ENCODE results near the gene KXD1. TPM values are rescaled to one million over a fixed set of nuclear protein-coding genes. Genes with fewer than 3 reads are reported as not detected.
A peak's percentile ranks its signal among the peaks of the same experiment; 100 is the strongest.

The KXD1 gene
- polyA plus RNA-seq, 2 of the 4 experiments (the other 2 are of a cell fraction): 62.8 to 83.9 TPM

DNA sequence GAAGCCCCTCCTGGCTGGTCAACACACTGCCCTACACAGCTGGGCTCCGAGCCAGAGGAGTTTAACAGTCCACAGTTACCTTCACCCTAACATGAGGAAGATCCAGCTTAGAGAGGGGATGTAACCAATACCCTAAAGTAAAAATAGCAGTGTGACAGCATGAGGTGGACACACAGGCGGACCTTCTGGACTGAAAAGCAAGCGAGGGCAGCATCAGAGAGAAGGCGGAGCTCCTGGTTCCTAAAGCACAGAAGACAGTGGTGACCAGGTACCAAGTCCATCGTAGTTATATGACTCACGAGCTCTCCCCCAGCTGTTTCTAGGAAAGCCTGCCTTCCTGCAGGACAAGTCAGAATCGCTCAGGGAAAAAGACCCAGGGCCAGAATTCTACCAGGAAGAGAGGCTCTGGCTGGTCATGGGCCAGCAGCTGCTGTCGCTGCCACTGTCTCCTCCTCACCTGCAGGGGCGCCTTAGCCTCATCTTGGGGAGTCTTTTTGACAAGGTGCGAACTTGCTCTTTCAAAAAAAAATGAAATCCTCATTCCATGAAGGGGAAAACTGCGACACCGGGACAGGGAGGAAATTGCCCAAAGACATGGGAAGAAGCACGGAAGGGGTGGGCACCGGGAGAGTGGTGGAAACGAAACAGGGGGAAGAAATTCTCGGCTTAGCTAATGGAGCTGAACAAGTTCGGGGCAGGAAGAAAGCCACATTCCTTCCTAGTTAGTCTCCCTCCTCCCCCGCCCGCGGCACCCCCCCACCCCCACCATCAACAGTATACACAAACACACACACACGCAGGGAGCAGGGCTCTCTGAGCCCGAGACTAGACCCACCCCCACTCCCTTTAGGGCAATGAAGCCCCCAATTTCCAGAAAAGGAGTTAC is 37.5 kb upstream of the KXD1 start:
- 8% methylated on average over 22 of the region's 22 CpGs for WGBS (ENCODE audit: missing lambda C conversion rate)
- ChIA-PET POLR2A (interaction anchor here (0.6 to 2.4 kb wide), 6 partner anchors 24 to 672 kb away, joined by 3 to 10 read pairs (median 4); partner anchors contain the start of genes BORCS8, FKBP8, KXD1 and RFXANK), CTCF (interaction anchor here (0.6 to 4.0 kb wide), 32 partner anchors 8 to 1049 kb away, joined by 3 to 25 read pairs (median 4); partner anchors contain the start of gene REX1BD)
- Histone ChIP-seq H3K27ac (peak overlapping the region; percentile 96 to 97), H3K4me3 (peak overlapping the region; percentile 100), H3K4me2 (peak overlapping the region; percentile 99), H3K9me3 (no peaks in the 10 kb centered on the region), H3K4me1 (peaks cover 18% of the 10 kb centered on the region)
- FAIRE-seq (no peak), DNase-seq (ENCODE audit: low read depth in 1 of 2, low spot score in 1 of 2) (peak; percentile 53 to 80), ATAC-seq (peak; percentile 55 to 57; a peak in 5 of 6 replicates)
- TF ChIP-seq NPAS2 (CRISPR knock-in tag; IDR thresholded peaks at IDR 0.05; ENCODE audit: borderline replicate concordance) (no peak), MAX (IDR thresholded peaks at IDR 0.05) (peak; percentile 57), JUN (IDR thresholded peaks at IDR 0.05) (0 out of 5 replicates have a peak, but pooled peaks of 1 of the 2 experiments have one; percentile 17), FOXS1 (CRISPR knock-in tag; IDR thresholded peaks at IDR 0.05) (no peak), PHF8 (IDR thresholded peaks at IDR 0.05; ENCODE audit: borderline replicate concordance, low read depth) (no peak), FOSL2 (IDR thresholded peaks at IDR 0.05) (no peak), FOSL2 (CRISPR knock-in tag; IDR thresholded peaks at IDR 0.05) (peak; percentile 28; the same call in 1 of the 2 replicates), RAD21 (conservative IDR thresholded peaks at IDR 0.05 in 1 of 2, IDR thresholded peaks at IDR 0.05 in 1 of 2) (peak; percentile 28 to 35; a peak in 2 of 5 replicates)
- TF ChIP-seq, protein P1, sequence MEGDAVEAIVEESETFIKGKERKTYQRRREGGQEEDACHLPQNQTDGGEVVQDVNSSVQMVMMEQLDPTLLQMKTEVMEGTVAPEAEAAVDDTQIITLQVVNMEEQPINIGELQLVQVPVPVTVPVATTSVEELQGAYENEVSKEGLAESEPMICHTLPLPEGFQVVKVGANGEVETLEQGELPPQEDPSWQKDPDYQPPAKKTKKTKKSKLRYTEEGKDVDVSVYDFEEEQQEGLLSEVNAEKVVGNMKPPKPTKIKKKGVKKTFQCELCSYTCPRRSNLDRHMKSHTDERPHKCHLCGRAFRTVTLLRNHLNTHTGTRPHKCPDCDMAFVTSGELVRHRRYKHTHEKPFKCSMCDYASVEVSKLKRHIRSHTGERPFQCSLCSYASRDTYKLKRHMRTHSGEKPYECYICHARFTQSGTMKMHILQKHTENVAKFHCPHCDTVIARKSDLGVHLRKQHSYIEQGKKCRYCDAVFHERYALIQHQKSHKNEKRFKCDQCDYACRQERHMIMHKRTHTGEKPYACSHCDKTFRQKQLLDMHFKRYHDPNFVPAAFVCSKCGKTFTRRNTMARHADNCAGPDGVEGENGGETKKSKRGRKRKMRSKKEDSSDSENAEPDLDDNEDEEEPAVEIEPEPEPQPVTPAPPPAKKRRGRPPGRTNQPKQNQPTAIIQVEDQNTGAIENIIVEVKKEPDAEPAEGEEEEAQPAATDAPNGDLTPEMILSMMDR (IDR thresholded peaks at IDR 0.05): peak; percentile 51

GRCh38 chr19:18520848-18521691 is 36.6 kb upstream of the KXD1 start:
- no peaks in the 10 kb centered on the region for H3K9me3 ChIP-seq
- peak overlapping the region; percentile 96 to 97 for H3K27ac ChIP-seq
- no peak for ATAC-seq
- DNase-seq (ENCODE audit: low read depth in 1 of 2, low spot score in 1 of 2): no peak
- ChIA-PET CTCF (interaction anchor here (0.6 to 4.0 kb wide), 26 partner anchors 9 to 1050 kb away, joined by 3 to 25 read pairs (median 4); no protein-coding TSS in a partner anchor), POLR2A (interaction anchor here (1.0 to 2.4 kb wide), 5 partner anchors 36 to 68 kb away, joined by 4 to 10 read pairs (median 5); partner anchors contain the start of genes KXD1 and UBA52)
- H3K4me3 ChIP-seq: peak overlapping the region; percentile 100
- peak overlapping the region; percentile 99 for H3K4me2 ChIP-seq
- FAIRE-seq: no peak
- 1% methylated on average over 16 of the region's 41 CpGs for WGBS (ENCODE audit: missing lambda C conversion rate)
- TF ChIP-seq HEYL (CRISPR knock-in tag; IDR thresholded peaks at IDR 0.05) (no peak), SREBF2 (IDR thresholded peaks at IDR 0.05) (no peak), RNF2 (IDR thresholded peaks at IDR 0.05; ENCODE audit: borderline replicate concordance, low read depth) (no peak), JUN (IDR thresholded peaks at IDR 0.05) (no peak), RAD21 (conservative IDR thresholded peaks at IDR 0.05 in 1 of 2, IDR thresholded peaks at IDR 0.05 in 1 of 2) (no peak), EHMT2 (IDR thresholded peaks at IDR 0.05; ENCODE audit: low read depth) (no peak), EP300 (IDR thresholded peaks at IDR 0.05) (no peak), ATOH8 (CRISPR knock-in tag; IDR thresholded peaks at IDR 0.05; ENCODE audit: low read depth) (no peak), ZC3H11A (IDR thresholded peaks at IDR 0.05) (no peak)
- TF ChIP-seq, protein P2, sequence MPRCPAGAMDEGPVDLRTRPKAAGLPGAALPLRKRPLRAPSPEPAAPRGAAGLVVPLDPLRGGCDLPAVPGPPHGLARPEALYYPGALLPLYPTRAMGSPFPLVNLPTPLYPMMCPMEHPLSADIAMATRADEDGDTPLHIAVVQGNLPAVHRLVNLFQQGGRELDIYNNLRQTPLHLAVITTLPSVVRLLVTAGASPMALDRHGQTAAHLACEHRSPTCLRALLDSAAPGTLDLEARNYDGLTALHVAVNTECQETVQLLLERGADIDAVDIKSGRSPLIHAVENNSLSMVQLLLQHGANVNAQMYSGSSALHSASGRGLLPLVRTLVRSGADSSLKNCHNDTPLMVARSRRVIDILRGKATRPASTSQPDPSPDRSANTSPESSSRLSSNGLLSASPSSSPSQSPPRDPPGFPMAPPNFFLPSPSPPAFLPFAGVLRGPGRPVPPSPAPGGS (IDR thresholded peaks at IDR 0.05): no peak
- TF ChIP-seq, protein P3, sequence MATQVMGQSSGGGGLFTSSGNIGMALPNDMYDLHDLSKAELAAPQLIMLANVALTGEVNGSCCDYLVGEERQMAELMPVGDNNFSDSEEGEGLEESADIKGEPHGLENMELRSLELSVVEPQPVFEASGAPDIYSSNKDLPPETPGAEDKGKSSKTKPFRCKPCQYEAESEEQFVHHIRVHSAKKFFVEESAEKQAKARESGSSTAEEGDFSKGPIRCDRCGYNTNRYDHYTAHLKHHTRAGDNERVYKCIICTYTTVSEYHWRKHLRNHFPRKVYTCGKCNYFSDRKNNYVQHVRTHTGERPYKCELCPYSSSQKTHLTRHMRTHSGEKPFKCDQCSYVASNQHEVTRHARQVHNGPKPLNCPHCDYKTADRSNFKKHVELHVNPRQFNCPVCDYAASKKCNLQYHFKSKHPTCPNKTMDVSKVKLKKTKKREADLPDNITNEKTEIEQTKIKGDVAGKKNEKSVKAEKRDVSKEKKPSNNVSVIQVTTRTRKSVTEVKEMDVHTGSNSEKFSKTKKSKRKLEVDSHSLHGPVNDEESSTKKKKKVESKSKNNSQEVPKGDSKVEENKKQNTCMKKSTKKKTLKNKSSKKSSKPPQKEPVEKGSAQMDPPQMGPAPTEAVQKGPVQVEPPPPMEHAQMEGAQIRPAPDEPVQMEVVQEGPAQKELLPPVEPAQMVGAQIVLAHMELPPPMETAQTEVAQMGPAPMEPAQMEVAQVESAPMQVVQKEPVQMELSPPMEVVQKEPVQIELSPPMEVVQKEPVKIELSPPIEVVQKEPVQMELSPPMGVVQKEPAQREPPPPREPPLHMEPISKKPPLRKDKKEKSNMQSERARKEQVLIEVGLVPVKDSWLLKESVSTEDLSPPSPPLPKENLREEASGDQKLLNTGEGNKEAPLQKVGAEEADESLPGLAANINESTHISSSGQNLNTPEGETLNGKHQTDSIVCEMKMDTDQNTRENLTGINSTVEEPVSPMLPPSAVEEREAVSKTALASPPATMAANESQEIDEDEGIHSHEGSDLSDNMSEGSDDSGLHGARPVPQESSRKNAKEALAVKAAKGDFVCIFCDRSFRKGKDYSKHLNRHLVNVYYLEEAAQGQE (IDR thresholded peaks at IDR 0.05): no peak
- H3K4me1 ChIP-seq: peaks cover 10% of the 10 kb centered on the region
